Measurements from ENCODE around the gene SHISAL2A. TPM values are rescaled to one million over a fixed set of nuclear protein-coding genes. Genes with fewer than 3 reads are reported as not detected.

The SHISAL2A gene
- total and polyA plus RNA-seq, 2 of the 4 experiments (the other 2 are of a cell fraction), result not detected

- dilution Hi-C loops (cut with HindIII; ENCODE audit: low sequenced_read_pairs, unreplicated experiment), result no loop called here
Observed at GRCh38 chr1:52679498-52679897, 46.5 kb downstream of the SHISAL2A start.

More at GRCh38 chr1:52679498-52679897, 46.5 kb downstream of the SHISAL2A start:
- ChIA-PET POLR2A (ENCODE audit: unreplicated experiment) (no interaction called here), CTCF (no interaction called here)
- Histone ChIP-seq H3K9ac (ENCODE audit: low read depth, low read length) (no peak overlapping the region), H3K4me2 (ENCODE audit: low read depth, low read length) (no peak overlapping the region), H3K9me1 (ENCODE audit: insufficient read depth, low read length) (no peaks in the 10 kb centered on the region), H4K20me1 (ENCODE audit: insufficient read depth, low read length) (no peaks in the 10 kb centered on the region), H3K4me3 (ENCODE audit: insufficient read depth, low read depth, low read length) (no peak overlapping the region), H2BK120ac (ENCODE audit: low read depth, low read length) (no peak overlapping the region), H4K5ac (ENCODE audit: low read depth, low read length) (no peak overlapping the region), H2AFZ (replicated peaks; ENCODE audit: low read length, poor library complexity) (no peak overlapping the region), H3K79me1 (ENCODE audit: low read depth in 1 of 2, low read length in 2 of 2) (no peaks in the 10 kb centered on the region), H2AK5ac (ENCODE audit: low read depth, low read length) (no peak overlapping the region), H3K18ac (ENCODE audit: low read depth, low read length) (no peak overlapping the region), H4K91ac (ENCODE audit: insufficient read depth, low read depth, low read length) (no peak overlapping the region), H2BK5ac (ENCODE audit: low read depth, low read length, poor library complexity, severe bottlenecking) (no peak overlapping the region), H2BK20ac (ENCODE audit: low read depth, low read length) (no peak overlapping the region), H3K23ac (ENCODE audit: low read depth, low read length) (no peak overlapping the region), H3K9me3 (ENCODE audit: control insufficient read depth, insufficient read depth, low read length) (no peaks in the 10 kb centered on the region), H3K36me3 (ENCODE audit: control insufficient read depth, insufficient read depth, low read length) (no peaks in the 10 kb centered on the region), H3K27me3 (ENCODE audit: control insufficient read depth, insufficient read depth, low read length) (no peaks in the 10 kb centered on the region), H3K56ac (ENCODE audit: extremely low read depth, insufficient read depth, low read length) (no peak overlapping the region), H3K4ac (ENCODE audit: low read depth, low read length) (no peak overlapping the region), H3K4me1 (ENCODE audit: control insufficient read depth, insufficient read depth, low read length) (peaks cover 5% of the 10 kb centered on the region; the same call in 1 of the 2 replicates), H2AK9ac (replicated peaks; ENCODE audit: low read depth, low read length, poor library complexity) (no peak overlapping the region), H3K14ac (replicated peaks; ENCODE audit: low read depth, low read length) (no peak overlapping the region), H2BK15ac (ENCODE audit: low read depth, low read length) (no peak overlapping the region), H3K27ac (ENCODE audit: insufficient read depth, low read length) (no peak overlapping the region), H4K8ac (ENCODE audit: low read depth in 2 of 2, low read length in 2 of 2) (no peak overlapping the region)
- in situ Hi-C loops (cut with MboI; ENCODE audit: low sequenced_read_pairs) (no loop called here), intact Hi-C loops (cut with micrococcal nuclease) (no loop called here)
- 80% methylated on average over 1 of the region's 5 CpGs; no CpG with 5 or more reads in 1 of the 2 experiments for WGBS, 2 experiments (ENCODE audit: extremely low coverage in 2 of 2, insufficient read length in 1 of 2)
- TF ChIP-seq, protein P1, sequence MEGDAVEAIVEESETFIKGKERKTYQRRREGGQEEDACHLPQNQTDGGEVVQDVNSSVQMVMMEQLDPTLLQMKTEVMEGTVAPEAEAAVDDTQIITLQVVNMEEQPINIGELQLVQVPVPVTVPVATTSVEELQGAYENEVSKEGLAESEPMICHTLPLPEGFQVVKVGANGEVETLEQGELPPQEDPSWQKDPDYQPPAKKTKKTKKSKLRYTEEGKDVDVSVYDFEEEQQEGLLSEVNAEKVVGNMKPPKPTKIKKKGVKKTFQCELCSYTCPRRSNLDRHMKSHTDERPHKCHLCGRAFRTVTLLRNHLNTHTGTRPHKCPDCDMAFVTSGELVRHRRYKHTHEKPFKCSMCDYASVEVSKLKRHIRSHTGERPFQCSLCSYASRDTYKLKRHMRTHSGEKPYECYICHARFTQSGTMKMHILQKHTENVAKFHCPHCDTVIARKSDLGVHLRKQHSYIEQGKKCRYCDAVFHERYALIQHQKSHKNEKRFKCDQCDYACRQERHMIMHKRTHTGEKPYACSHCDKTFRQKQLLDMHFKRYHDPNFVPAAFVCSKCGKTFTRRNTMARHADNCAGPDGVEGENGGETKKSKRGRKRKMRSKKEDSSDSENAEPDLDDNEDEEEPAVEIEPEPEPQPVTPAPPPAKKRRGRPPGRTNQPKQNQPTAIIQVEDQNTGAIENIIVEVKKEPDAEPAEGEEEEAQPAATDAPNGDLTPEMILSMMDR (conservative IDR thresholded peaks at IDR 0.05; ENCODE audit: low read depth, low read length), result no peak
- no peak for TF ChIP-seq SMC3 (IDR thresholded peaks at IDR 0.05; ENCODE audit: low read depth, low read length)
- TF ChIP-seq MXI1 (IDR thresholded peaks at IDR 0.05; ENCODE audit: borderline replicate concordance, low read depth, low read length), result no peak
- TF ChIP-seq RAD21 (IDR thresholded peaks at IDR 0.05; ENCODE audit: low read length), result no peak
- no peak for TF ChIP-seq FOS (IDR thresholded peaks at IDR 0.05; ENCODE audit: low read depth, low read length)
- TF ChIP-seq, protein P2, sequence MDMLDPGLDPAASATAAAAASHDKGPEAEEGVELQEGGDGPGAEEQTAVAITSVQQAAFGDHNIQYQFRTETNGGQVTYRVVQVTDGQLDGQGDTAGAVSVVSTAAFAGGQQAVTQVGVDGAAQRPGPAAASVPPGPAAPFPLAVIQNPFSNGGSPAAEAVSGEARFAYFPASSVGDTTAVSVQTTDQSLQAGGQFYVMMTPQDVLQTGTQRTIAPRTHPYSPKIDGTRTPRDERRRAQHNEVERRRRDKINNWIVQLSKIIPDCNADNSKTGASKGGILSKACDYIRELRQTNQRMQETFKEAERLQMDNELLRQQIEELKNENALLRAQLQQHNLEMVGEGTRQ (IDR thresholded peaks at IDR 0.05; ENCODE audit: low read depth, low read length), result no peak
- TF ChIP-seq NFE2L2 (IDR thresholded peaks at IDR 0.05; ENCODE audit: low read depth, low read length), result no peak
- TF ChIP-seq BHLHE40 (IDR thresholded peaks at IDR 0.05; ENCODE audit: low read depth, low read length), result no peak
- TF ChIP-seq RCOR1 (IDR thresholded peaks at IDR 0.05; ENCODE audit: insufficient replicate concordance, low read length), result no peak
- no peak for TF ChIP-seq POLR2A (IDR thresholded peaks at IDR 0.05; ENCODE audit: low read depth, low read length)
- ATAC-seq (ENCODE audit: low read depth), result no peak
- BruUV-seq (replicated peaks), result no TSS peak
- no peak for DNase-seq
